RPMI8226 (cell line): ENCODE data around the gene PPM1L.
"Not testable (repeated sequence)": the region's sequence is repeated elsewhere in the genome, so short reads cannot be mapped to it uniquely, and the experiment has no call there.

Experiments used
- DNase-seq: peaks from one replicate; pipeline ENCODE4 v3.0.0-alpha.2; 2015

The PPM1L gene

DNA sequence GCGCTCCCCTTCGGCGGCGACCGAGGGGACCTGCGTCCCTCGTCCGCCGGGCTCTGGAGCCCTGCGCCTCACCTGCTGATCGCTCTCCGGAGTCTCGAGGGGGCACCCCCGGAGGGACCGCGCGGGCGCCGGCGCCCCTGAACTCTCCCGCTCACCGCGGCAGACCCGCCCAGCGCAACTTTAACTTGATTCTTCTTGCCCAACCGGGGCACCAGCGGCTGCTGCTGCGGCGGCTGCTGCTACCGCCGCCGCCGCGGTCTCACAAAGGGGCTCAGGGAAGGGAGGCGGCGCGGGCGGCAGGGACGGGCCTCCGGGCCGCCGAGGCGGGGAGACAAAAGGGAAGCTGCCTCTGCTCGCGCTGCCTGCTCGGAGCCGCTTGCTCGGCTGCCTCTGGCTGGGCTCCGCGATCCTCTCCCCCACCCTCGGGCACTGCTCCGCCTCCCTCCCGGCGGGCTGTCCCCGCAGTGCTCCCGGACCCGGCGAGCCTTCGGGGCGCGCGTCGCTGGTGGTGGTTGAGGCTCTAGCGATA is at the start of gene PPM1L:
PPM1L (plus strand) TSS at position 456 of the 529 bp plus-strand sequence.
- peak; percentile 67 for DNase-seq

DNA sequence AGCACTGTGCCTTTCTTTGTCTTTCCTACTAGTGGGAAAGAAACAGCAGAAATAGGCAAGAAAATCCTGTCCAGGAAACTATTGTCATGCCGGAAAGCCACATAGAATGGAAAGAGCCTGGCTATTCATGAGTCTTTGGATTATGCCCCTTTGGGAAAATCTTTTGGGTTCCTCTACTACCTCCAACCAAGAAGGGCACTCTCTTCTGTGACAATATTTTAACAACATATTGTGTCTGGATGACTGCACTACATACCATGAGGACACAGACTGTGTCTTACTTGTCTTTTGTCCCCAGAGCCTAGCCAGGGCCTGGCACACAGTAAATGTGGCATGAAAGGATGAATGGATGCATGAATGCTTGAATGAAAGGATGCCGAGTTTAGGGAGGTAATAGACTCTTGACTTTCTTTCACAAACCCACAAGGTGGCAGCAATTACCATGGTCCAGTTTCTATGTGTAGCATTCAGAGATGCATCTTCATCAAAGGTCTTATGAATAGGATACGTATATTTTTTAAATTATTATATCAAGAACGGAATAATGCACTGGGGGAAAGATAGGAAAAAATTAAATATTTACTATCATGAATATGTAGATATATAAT is 48.7 kb upstream of the PPM1L start:
- peak; percentile 59 for DNase-seq

DNA sequence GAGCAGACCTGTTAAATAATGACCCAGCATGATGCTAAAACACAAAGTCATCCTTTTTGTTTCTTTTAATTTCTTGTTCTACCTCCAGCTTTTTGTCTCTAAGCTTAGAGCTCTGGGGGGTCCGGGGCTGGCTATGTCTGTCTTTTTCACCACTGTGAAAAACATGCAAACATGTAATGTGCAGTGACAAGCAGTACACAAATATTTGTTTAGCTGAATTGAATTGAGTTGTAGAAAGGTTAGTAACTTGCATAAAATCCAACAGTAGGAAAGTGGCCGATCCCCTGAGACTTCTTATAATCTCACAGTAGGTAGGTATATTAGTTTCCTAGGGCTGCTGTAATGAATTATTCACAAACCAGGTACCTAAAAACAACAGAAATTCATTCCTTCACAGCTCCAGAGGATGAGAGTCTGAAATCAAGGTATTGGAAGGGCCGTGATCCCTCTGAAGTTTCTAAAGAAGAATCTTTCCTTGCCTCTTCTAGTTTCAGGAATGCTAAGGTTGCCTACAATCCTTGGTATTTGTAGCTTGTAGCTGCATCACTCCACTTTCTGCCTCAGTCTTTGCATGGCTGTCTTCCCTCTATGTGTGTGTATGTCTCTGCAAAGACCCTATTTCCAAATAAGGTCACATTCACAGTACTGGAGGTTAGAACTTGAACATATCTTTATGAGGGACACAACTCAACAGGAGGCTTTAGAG is 46.4 kb upstream of the PPM1L start:
- DNase-seq = no peak

DNA sequence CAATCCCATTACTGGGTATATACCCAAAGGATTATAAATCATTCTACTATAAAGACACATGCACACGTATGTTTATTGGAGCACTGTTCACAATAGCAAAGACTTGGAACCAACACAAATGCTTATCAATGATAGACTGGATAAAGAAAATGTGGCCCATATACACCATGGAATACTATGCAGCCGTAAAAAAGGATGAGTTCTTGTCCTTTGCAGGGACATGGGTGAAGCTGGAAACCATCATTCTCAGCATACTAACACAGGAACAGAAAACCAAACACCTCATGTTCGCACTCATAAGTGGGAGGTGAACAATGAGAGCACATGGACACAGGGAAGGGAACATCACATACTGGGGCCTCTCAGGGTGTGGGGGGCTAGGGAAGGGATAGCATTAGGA is 42.9 kb upstream of the PPM1L start:
- DNase-seq = not testable (repeated sequence)

DNA sequence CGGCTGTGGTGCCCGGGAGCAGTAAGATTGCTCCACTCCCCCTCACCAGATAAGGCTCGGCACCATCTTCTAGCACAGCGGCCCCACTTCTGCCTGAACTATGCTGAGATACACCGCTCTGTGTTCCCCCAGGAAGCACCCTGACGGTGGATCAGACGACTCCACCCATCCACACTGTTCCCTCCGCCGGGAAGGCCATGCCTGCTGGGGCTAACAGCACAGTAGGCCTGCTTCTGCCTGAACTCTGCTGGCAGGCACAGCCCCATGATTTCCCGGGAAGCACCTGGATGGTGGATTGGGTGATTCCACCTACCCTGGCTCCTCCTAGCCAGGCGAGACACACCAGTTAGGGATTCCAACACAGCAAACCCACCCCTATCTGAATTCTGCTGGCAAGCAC is 36.3 kb upstream of the PPM1L start:
- no peak for DNase-seq

DNA sequence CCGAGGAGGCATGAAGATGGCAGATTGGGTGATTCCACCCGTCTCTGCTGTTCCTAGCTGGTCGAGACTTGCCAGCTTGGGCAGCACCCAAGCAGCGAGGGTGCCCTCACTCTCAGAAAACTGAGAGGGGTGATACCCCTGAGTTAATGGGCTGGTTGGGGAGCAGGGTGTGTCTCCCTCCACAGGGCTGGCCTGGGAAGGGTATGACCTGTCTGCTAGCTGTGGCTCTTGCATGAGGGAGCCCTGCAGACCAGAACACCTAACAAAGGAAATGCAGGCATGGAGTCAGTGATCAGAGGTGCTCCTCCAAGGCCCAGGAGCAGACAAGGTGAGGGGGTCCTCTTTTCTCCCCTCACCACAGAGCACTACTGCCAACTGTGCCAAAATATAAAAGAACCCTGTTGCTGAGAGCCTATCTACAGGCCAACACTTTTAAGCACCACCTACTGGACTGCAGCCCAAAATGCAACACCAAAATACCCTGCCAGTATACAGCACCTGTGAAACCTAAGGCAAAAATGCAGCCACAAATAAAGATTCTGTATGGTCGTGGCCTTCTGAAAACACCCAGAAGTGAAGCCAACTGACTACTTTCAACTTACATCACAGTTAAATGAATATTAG is 35.8 kb upstream of the PPM1L start:
- DNase-seq = no peak

DNA sequence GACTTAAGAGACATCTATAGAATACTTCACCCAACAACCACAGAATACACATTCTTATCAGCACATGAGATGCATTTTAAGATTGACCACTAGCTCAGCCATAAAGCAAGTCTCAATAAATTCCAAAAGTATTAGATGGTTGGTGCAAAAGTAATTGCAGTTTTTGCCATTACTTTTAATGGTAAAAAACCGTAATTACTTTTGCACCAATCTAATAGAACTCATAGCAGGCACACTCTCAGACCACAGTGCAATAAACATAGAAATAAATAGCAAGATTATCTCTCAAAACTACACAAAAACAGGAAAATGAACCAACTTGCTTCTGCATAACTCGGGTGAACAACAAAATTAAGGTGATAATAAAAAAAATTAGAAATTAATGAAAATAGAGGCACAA is 33.7 kb upstream of the PPM1L start:
- no peak for DNase-seq

DNA sequence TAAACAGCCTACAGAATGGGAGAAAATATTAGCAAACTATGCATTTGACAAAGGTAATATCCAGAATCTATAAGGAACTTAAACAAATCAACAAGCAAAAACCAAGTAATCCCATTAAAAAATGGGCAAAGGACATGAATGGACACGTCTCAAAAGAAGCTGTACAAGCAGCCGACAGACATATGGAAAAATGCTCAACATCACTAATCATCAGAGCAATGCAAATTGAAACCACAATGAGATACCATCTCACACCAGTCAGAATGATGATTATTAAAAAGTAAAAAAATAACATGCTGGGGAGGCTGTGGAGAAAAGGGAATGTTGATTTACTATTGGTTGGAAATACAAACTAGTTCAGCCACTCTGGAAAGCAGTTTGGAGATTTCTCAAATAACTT is 30.7 kb upstream of the PPM1L start:
- no peak for DNase-seq

DNA sequence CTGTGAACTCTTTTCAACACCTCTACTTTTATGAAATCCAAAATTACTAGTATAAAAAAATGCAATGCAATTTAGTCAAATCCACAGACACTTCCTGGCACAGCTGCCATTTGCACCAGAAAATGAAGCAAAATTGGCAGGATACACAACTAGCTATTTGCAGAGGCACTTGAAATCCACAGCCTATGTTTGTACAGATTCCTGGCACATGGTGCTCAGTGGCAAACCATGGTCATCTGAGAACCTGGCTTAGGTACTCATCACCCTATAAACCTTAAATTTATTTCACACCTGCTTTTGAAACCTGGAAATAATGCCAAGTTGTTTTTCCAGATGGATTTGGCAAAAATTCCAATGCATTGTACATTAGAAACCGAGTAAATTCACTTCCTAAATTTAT is 20.2 kb upstream of the PPM1L start:
- no peak for DNase-seq

DNA sequence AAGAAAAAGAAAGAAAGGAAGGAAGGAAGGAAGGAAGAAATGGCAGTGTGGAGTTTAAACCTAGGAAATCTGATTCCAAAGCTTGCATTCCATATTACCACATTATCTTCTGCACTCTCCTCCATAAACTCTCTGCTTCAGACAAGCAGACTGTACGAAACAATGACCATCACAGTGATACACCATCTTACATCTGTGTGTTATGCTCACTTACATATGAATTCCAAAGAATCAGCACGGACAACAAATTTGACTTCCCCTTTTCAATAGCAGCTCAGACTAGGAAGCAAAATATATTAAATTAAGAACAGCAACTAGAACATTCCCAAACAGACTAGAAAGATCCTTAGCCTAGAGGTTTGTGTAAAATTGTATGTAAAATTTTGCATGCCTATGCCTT is 18.0 kb upstream of the PPM1L start:
- DNase-seq = no peak

DNA sequence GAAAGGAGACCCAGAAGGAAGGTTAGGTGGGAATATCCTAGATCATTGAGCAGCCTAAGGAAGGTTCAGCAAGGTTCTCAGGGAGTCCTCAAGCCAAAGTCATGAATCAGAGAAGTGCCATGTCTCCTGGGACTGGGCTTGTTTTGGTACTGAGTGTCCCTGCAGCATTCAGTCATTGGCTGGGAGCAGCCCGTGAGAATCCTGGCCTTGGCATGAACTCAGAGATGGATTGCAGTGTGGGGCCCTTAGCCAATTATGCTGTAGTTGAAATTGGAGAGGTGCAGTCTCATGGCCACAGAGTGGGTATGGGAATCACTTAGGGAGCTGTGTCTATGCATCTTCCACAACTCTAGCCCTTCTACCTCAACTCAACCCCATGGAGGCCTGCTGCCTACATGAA is 17.0 kb upstream of the PPM1L start:
- no peak for DNase-seq

DNA sequence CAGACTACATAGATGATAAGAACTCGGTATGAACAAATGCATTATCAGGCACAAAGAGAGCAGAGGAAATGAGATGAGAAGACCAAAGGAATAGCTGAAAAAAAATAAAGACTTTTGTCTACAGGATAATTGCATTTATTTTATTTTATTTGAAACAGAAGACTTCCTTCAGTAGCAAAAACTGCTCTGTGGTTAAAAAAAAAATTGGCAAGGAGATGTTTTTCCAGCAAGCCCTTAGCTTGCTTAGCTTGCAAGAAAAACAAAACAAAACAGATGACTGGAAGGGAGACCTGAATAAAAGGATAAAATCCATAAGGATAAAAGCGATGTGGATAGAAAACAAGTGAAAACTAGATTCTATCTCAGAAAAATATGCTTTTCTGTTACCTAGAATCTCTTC is 9.1 kb upstream of the PPM1L start:
- no peak for DNase-seq

DNA sequence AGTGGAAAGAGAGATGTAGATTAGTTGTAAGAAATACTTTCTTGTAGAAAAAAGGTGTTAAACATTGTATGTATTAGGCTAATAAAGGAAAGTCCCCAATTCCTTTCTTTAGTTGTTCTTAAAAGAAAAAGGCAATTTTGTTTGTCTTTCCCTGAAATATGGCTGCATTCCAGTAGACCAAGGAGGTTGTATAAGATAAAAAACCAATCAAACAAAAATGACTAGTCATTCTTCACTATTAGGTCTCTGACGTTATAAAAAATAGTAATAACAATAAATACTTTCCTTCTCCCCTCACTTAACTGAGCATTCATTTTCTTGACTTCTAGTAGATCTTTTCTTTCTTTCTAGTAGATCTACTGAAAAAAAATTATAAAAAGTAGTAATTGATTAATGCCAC is 8.6 kb upstream of the PPM1L start:
- no peak for DNase-seq

DNA sequence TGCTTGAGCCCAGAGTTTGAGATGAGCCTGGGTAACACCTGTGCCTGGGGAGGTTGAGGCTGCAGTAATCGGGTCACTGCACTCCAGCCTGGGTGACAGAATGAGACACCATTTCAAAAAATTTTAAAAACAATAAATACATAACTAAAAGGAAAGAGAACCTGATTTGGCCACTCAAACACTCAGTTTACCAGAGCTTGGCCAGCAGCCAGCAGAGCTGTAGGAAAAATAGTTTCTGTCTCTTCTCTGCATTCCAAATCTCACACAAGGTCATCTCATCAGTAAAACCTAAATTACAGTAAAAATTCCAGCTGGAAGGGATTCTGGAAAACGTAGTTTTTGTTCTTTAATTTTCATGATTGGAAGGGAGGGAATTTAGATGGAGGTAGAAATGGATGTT is 7.8 kb upstream of the PPM1L start:
- no peak for DNase-seq

DNA sequence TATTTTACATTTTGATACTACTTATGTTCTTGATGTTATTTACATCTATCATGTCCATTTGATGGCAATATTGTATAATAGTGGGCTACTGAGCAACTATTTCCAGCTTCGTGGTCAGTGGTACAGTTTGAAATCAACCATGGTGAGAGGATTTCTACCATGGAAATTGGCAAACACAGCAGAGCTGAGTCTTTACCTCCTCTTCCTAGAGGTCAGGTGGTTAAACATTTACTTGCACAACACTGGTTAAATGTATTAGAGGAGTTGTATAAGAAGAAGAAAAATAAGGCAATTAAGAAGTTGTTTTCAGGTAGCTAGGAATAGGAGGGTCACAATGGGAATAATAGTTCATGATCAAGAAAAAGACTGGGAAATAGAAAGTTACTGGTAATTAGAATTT is 7.2 kb upstream of the PPM1L start:
- DNase-seq = no peak

DNA sequence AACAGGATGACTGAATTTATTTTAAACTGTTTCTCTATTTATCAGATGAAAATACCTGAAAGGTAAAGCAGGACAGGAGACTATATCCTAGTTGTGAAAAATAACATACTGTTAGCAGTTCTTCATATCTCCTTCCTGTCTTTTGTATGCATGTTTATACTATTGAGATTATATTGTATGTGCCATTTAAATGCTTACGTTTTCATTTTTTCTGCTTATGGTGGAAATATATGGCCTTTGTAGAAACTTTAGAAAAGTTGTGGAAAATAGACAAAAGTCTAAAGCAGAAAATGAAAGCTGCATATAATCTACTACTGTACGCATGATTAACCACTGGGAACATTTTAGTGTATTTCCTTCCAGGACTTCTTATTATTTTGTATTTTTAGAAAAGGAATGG is 2.1 kb upstream of the PPM1L start:
- no peak for DNase-seq

DNA sequence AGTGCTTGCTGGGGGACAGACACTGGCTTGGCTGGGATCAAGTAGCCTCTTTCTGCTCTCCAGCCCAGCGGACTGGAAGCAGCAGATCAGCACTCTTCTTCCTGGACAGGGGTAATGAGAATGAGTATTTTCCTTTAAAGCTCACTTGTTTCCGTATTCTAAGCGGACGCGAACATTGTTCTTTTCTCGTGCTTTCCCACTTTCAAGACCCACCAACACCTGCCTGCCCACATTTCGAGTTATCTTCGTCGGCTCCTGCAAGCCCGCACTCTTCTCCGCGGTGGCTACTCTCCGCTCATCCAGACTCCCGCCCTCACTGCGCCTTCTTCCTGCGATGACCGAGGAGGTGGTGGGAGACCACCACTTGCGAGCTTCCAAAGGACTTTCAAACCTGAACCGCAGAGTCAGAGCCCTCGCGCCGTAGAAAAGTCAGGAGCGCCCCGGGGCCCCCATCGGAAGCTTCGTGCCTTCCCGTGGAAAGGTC is 1.6 kb upstream of the PPM1L start:
- peak; percentile 29 for DNase-seq

DNA sequence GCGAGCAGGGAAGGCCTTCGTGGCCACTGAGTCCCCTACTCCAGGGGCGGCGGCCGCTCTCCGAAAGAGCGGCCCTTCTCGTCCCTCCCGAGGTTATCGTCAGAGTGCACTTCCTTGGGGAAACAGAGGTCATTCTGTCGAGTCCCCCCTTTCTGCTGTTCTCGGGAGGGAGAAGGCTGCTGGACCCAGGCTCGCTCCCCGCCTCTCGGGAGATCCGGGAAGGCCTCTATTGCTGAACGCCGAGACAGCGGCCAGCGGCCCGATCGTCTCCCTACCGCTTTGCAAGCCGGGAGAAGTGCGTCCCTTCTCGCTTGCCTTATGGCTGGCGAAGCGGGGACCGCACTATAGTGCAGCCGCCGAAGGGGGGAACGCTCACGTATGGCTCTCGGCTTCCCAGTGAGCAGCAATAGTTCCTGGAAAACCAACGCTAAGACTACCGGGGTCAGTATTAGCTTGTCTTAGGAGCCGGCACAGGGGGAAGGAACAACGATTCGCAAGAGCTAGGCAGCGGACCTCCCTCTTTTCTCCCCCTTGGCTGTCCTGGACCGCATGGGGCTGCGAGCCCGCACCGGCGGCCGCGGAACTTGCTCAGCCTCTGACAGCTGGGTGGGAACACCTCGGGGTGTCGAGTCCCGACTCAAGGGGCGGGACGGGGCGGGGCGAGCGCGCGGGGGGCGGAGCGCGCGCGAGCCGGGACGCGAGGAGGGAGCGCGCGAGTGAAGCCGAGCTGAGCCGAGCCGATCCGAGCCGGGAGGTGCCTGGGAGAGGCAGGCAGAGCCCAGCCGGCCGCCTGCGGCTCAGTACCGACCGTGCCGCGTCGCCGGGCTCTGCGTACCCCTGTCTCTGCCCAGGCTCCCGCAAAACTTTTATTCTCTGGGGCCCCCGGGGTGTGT is 930 bp upstream of the PPM1L start:
- DNase-seq = peak; percentile 95

DNA sequence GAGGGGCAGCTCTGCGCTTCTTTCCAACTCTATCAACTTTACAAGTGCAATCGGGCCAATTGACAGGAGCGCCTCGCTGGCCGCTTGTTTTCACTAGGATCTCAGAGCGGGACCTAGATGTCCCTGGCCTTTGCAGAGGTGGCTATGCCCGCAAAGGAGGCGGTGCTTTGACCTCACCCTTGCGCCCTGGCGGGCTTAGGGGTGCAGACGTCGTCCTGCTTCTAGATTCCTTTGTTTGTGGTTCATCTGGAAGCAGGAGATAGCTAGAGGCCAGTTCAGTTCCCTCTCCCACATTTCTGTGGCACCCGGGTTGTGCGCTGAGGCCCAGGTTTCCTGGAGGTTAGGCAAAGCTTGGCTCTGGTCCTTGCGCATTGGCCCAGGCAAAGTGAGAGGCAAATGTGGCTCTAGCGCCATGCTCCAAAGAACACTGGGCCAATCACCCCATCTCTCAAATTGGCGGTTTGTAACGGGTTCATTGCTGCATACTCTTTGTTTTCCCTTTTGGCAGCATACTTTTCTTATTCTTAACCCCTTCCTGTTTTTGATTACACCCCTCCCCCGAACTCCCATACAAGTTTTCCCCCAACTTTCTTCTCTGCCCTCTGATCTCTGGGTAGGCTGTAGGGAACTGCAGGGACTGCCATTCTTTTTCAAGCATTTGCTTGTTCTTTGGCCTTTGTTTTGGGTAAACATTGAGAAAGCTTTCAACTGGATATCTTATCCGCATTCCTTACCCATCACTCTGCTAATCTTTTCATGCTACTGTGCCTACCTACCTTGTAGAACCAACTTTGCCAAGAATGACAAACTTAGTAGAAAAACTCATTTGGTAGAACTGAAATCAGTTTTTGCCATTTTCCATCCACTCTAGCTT is 1.4 kb downstream of the PPM1L start:
- no peak for DNase-seq

DNA sequence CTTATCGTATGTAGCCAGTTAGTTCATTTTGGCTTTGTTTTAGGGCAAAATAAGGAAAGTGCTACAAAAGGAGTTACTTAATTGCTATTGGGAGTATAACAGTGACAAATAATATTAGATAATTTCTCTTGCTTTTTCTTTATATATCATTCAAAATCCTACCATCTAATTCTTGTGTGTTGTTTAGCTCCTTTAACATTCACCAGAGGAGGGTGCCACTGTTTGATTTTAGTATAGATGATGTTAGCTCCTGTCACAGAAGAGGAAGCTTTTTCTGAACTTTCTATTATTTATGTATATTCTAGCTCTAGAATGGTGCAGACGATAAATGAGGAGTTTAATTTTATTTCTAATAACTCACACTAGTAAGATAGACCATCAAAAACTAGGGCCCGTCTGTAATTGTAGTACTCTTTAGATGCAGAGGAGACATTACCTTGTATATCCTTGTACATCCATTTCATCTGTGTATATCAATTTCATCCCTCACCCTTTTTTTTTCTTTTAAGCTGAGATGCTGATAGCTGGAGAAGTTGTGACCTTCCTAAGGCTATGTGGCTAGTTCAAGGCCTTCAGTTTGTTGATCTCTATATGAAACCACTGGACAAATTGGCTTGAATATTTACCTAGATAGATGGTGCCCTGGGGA is 3.0 kb downstream of the PPM1L start:
- DNase-seq = no peak

DNA sequence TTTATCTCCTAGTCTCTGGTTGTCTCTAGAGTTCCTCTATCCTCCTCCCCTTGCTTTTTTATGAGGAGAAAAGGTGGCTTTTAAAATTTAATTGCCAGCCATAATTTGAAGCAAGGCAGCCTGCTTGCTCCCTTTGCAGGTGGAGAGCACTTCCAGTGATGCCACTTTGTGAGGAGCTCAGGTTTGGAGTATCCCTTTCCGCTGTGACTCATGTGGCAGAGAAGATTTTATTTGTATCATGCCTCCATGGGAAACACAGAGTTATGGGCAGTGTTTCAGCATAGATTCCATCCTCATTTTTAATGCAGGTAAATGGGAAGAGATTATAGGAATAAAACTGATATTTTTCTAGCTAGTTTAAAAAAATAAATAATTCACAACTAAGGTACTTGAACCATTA is 7.0 kb downstream of the PPM1L start:
- no peak for DNase-seq

DNA sequence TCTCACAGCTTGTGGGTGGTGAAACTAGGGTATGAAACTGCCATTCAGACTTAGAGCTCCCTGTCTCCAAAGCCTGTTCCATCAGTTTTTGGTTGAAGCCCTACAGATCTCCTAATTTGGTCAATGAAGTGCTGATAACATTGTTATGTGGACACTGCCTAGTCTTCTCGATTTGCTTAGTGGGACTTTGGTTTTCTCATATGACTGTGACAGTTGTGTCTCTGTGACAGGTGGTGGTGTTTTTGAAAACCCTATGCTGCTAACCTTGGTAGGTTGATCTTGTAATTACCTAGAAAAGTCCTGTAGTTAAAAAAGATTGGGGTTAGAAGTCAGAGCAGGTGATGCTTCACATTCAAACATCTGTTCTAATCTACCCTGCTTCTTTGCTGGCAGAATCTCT is 9.2 kb downstream of the PPM1L start:
- no peak for DNase-seq
